Liver (tissue), 9 donors: Measurements from ENCODE around the gene SHB. TPM values are rescaled to one million over a fixed set of nuclear protein-coding genes. Genes with fewer than 3 reads are reported as not detected.

Source experiments
- DNase-seq: peaks from one replicate; pipeline ENCODE4 v3.0.0-alpha.2; 2017; ENCODE audit warnings: low spot score
- H3K27ac ChIP-seq, 2 donors: one replicate each; pipeline ENCODE4 v1.7.0; 2013; ENCODE audit warnings: inconsistent platforms in 2 of 2, low read length in 2 of 2, control low read depth in 1 of 2, low read depth in 1 of 2, mild to moderate bottlenecking in 1 of 2
- H3K27me3 ChIP-seq, 4 donors: one replicate each; pipeline versions ENCODE4 v1.6.1 to v1.7.0; 2013; ENCODE audit warnings: low read length in 3 of 4, inconsistent platforms in 1 of 4, mild to moderate bottlenecking in 1 of 4, moderate library complexity in 1 of 4; ENCODE audit not compliant: control insufficient read depth in 4 of 4, insufficient read depth in 4 of 4
- H3K36me3 ChIP-seq, 4 donors: one replicate each; pipeline versions ENCODE4 v1.6.1 to v1.7.0; 2013; ENCODE audit warnings: low read length in 3 of 4, mild to moderate bottlenecking in 3 of 4, low read depth in 1 of 4, moderate library complexity in 1 of 4; ENCODE audit not compliant: control insufficient read depth in 4 of 4, insufficient read depth in 3 of 4
- H3K4me1 ChIP-seq, 4 donors: one replicate each; pipeline versions ENCODE4 v1.6.1 to v1.7.0; 2013; ENCODE audit warnings: low read length in 3 of 4, mild to moderate bottlenecking in 3 of 4, moderate library complexity in 1 of 4; ENCODE audit not compliant: control insufficient read depth in 4 of 4, insufficient read depth in 4 of 4
- H3K4me3 ChIP-seq, 3 donors: one replicate each; pipeline versions ENCODE4 v1.6.1 to v1.7.0; 2013; ENCODE audit warnings: low read length in 3 of 3, control low read depth in 1 of 3, low read depth in 1 of 3, mild to moderate bottlenecking in 1 of 3
- H3K9ac ChIP-seq, 2 donors: one replicate each; pipeline ENCODE4 v1.7.0; 2013; ENCODE audit warnings: low read length in 2 of 2, mild to moderate bottlenecking in 2 of 2, moderate library complexity in 2 of 2, control low read depth in 1 of 2, low read depth in 1 of 2
- H3K9me3 ChIP-seq, 4 donors: one replicate each; pipeline versions ENCODE4 v1.6.1 to v1.7.0; 2013; ENCODE audit warnings: low read length in 3 of 4; ENCODE audit not compliant: control insufficient read depth in 4 of 4
- EGR1 ChIP-seq, 2 donors: IDR thresholded peaks; 2 replicates each; pipeline ENCODE4 v1.6.1; 2016 to 2018; ENCODE audit warnings: antibody characterized with exemption in 2 of 2, low read depth in 2 of 2
- FOXA1 ChIP-seq: IDR thresholded peaks from 2 replicates; pipeline ENCODE4 v1.6.1; 2016; ENCODE audit warnings: antibody characterized with exemption
- FOXA2 ChIP-seq: IDR thresholded peaks from 2 replicates; pipeline ENCODE4 v1.6.1; 2016; ENCODE audit warnings: antibody characterized with exemption
- HNF4A ChIP-seq, 2 donors: conservative IDR thresholded peaks; 2 replicates each; pipeline ENCODE4 v1.6.1; 2016; ENCODE audit warnings: antibody characterized with exemption in 2 of 2, mild to moderate bottlenecking in 2 of 2
- RAD21 ChIP-seq, 2 donors: IDR thresholded peaks; 2 replicates each; pipeline ENCODE4 v1.6.1; 2016; ENCODE audit warnings: antibody characterized with exemption in 2 of 2, mild to moderate bottlenecking in 2 of 2
- RXRA ChIP-seq, 2 donors: IDR thresholded peaks; 2 replicates each; pipeline ENCODE4 v1.6.1; 2017 to 2018; ENCODE audit warnings: antibody characterized with exemption in 2 of 2, mild to moderate bottlenecking in 1 of 2
- SP1 ChIP-seq: IDR thresholded peaks from 2 replicates; pipeline ENCODE4 v1.6.1; 2018; ENCODE audit warnings: antibody characterized with exemption, mild to moderate bottlenecking
- TAF1 ChIP-seq: conservative IDR thresholded peaks from 2 replicates; pipeline ENCODE4 v1.6.1; 2016; ENCODE audit warnings: antibody characterized with exemption, mild to moderate bottlenecking
- WGBS: extraction: QIAGEN DNeasy Blood & Tissue Kit; methylation state at CpG from one replicate; pipeline ENCODE4 v1.1.7; 2013; 5-methylcytosine and 5-hydroxymethylcytosine counted together
- polyA plus RNA-seq, 2 donors: library from polyadenylated mRNA; stranded (reverse) in 1 of 2; unstranded in 1 of 2; fragments of 200-250 nt in 1 of 2; fragments of >200 nt in 1 of 2; fragmentation: Nextera tagmentation in 1 of 2; extraction: Ambion mirVana in 1 of 2; gene quantifications; one replicate each; pipeline versions ENCODE4 v1.2.1 to v1.2.3, GENCODE V29; 2013 to 2015
- total RNA-seq, 2 donors: library from RNA; depleted of rRNA; stranded (reverse); fragments of >200 nt; gene quantifications; one replicate each; pipeline ENCODE4 v1.2.3, GENCODE V29; 2014
- TF ChIP-seq, protein P1 (sequence below): IDR thresholded peaks from 2 replicates; pipeline ENCODE4 v1.6.1; 2016; ENCODE audit warnings: antibody characterized with exemption, mild to moderate bottlenecking
- TF ChIP-seq, protein P2 (sequence below): IDR thresholded peaks from 2 replicates; pipeline ENCODE4 v1.6.1; 2016; ENCODE audit warnings: antibody characterized with exemption
- TF ChIP-seq, protein P3 (sequence below): fragments of 150-350 bp; IDR thresholded peaks from 2 replicates; pipeline ENCODE4 v1.5.1; 2017; ENCODE audit warnings: improper control_type of control experiment, low read depth, low read length; ENCODE audit not compliant: missing input control
- TF ChIP-seq, protein P4 (sequence below): IDR thresholded peaks from 2 replicates; pipeline ENCODE4 v1.6.1; 2016; ENCODE audit warnings: antibody characterized with exemption
- donor health status: healthy.
- donor health status: healthy.
- donor health status: healthy.
- donor health status: healthy.
- donor health status: healthy.

Gene SHB
- total and polyA plus RNA-seq, 4 donors, result 3.4 to 17.3 (median 7.0) TPM

DNA sequence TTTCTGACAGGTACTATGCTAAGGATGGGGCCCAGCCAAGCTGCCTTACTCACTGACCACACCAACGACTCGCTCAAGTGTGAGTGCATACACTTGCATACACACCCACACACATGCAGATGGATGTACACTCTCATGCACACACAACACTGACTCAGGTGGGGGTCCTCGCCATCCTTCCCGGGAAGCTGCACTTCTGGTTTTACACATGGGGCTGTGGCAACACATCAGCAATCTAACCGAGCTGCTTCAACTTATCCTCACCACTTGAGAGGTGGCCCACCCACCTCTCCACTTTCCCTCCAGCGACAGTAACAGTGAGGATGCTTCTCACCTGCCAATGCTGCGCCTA lies 97.9 kb downstream of the SHB start (continued):
- TF ChIP-seq, protein P1, sequence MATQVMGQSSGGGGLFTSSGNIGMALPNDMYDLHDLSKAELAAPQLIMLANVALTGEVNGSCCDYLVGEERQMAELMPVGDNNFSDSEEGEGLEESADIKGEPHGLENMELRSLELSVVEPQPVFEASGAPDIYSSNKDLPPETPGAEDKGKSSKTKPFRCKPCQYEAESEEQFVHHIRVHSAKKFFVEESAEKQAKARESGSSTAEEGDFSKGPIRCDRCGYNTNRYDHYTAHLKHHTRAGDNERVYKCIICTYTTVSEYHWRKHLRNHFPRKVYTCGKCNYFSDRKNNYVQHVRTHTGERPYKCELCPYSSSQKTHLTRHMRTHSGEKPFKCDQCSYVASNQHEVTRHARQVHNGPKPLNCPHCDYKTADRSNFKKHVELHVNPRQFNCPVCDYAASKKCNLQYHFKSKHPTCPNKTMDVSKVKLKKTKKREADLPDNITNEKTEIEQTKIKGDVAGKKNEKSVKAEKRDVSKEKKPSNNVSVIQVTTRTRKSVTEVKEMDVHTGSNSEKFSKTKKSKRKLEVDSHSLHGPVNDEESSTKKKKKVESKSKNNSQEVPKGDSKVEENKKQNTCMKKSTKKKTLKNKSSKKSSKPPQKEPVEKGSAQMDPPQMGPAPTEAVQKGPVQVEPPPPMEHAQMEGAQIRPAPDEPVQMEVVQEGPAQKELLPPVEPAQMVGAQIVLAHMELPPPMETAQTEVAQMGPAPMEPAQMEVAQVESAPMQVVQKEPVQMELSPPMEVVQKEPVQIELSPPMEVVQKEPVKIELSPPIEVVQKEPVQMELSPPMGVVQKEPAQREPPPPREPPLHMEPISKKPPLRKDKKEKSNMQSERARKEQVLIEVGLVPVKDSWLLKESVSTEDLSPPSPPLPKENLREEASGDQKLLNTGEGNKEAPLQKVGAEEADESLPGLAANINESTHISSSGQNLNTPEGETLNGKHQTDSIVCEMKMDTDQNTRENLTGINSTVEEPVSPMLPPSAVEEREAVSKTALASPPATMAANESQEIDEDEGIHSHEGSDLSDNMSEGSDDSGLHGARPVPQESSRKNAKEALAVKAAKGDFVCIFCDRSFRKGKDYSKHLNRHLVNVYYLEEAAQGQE, result no peak
- TF ChIP-seq, protein P2, sequence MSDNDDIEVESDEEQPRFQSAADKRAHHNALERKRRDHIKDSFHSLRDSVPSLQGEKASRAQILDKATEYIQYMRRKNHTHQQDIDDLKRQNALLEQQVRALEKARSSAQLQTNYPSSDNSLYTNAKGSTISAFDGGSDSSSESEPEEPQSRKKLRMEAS, result no peak
- no peak for TF ChIP-seq HNF4A (conservative IDR thresholded peaks at IDR 0.05)

DNA sequence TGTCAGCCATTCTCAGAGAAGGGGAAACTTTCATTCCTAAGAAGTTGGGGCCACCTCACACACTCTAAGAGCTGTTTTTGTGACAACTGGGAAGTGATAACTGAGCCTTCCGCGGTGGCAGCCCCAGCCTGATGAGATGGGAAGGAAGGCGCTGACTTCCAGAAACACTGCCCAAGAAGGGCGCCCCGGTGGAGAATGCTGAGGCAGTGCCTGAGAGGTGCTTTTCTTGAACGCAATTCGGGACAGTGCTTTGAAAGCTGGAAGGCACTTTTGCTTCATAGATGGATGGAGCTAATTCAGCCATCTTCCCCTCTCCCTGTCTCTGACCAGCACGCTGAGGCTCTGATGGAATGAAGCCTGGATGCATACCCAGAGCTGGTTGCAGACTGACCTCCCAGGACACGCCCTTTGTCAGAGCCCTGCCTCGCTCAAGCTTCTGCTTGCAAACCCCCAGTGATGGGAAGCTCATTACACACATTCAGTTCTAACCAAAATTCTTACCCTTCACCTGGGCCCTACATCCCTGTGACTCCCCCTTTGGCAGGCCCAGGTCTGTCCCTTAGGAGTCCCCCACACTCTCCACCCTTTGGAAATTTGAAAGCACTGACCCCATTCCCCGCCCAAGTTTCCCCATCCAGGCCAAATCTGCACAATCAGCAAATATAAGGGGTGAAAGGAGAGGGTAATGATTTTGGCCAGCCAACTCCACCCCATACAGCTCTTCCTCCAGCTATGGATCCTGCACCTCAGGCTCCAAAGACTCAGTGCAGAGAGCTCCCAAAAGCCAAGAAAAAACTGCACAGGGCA lies 98.5 kb downstream of the SHB start:
- no peak for TF ChIP-seq RAD21 (IDR thresholded peaks at IDR 0.05)
- TF ChIP-seq SP1, result no peak
- TF ChIP-seq, protein P3, sequence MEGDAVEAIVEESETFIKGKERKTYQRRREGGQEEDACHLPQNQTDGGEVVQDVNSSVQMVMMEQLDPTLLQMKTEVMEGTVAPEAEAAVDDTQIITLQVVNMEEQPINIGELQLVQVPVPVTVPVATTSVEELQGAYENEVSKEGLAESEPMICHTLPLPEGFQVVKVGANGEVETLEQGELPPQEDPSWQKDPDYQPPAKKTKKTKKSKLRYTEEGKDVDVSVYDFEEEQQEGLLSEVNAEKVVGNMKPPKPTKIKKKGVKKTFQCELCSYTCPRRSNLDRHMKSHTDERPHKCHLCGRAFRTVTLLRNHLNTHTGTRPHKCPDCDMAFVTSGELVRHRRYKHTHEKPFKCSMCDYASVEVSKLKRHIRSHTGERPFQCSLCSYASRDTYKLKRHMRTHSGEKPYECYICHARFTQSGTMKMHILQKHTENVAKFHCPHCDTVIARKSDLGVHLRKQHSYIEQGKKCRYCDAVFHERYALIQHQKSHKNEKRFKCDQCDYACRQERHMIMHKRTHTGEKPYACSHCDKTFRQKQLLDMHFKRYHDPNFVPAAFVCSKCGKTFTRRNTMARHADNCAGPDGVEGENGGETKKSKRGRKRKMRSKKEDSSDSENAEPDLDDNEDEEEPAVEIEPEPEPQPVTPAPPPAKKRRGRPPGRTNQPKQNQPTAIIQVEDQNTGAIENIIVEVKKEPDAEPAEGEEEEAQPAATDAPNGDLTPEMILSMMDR, result no peak
- H3K27me3 ChIP-seq, result no peaks in the 10 kb centered on the region
- no peak overlapping the region for H3K27ac ChIP-seq
- peaks cover 3 to 30% (median 20%) of the 10 kb centered on the region in 4 donors for H3K36me3 ChIP-seq
- no peak overlapping the region for H3K9ac ChIP-seq
- DNase-seq, result no peak
- WGBS, result 86% methylated on average over 11 of the region's 11 CpGs
- peaks cover 11 to 50% (median 26%) of the 10 kb centered on the region in 4 donors for H3K4me1 ChIP-seq
- H3K4me3 ChIP-seq, result no peak overlapping the region
- no peaks in the 10 kb centered on the region for H3K9me3 ChIP-seq

DNA sequence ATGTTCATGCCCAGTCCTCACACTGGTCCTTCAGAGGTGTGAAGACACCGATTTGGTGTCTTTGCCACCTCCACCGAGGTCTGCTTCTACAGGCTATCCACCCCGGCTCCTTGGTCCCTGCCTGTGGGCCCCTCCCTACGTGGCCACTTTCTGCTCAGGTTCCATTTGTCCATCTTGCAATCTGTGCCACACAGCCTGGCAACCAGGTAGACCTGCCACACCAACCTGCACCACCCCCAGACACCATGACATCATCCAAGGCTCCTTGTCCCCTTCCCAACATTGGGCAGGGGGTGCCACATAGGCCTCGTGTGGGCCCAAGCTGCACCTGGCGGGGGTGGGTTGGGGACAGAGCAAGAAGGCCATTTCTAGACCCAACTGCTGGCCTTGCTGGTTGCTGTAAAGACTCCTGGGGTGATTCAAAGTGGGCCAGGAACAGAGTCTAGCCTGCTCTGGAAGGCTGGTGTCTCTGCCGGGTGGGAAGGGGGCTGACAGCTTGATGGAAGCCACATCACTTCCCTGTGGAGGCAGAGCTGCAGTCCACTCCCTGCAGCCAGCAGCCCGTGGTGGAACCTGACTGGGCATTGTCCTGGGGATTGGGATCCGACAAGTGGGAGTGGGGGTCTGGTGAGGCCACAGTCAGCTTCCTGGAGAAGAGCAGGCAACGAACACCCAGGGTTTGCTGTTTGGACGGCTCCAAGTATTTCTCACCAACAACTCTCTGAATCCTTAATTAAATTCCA lies 99.3 kb downstream of the SHB start:
- Histone ChIP-seq H3K27ac (no peak overlapping the region), H3K4me3 (no peak overlapping the region), H3K27me3 (no peaks in the 10 kb centered on the region), H3K36me3 (peaks cover 3 to 25% (median 20%) of the 10 kb centered on the region in 4 donors), H3K4me1 (peaks cover 11 to 50% (median 26%) of the 10 kb centered on the region in 4 donors), H3K9ac (no peak overlapping the region), H3K9me3 (no peaks in the 10 kb centered on the region)
- no peak for DNase-seq
- 84% methylated on average over 11 of the region's 11 CpGs for WGBS
- TF ChIP-seq RXRA (IDR thresholded peaks at IDR 0.05) (no peak), EGR1 (IDR thresholded peaks at IDR 0.05; ENCODE audit: low read depth in 2 of 2) (no peak), HNF4A (conservative IDR thresholded peaks at IDR 0.05) (no peak), FOXA1 (no peak), FOXA2 (no peak), TAF1 (no peak), SP1 (no peak)
- TF ChIP-seq, protein P4, sequence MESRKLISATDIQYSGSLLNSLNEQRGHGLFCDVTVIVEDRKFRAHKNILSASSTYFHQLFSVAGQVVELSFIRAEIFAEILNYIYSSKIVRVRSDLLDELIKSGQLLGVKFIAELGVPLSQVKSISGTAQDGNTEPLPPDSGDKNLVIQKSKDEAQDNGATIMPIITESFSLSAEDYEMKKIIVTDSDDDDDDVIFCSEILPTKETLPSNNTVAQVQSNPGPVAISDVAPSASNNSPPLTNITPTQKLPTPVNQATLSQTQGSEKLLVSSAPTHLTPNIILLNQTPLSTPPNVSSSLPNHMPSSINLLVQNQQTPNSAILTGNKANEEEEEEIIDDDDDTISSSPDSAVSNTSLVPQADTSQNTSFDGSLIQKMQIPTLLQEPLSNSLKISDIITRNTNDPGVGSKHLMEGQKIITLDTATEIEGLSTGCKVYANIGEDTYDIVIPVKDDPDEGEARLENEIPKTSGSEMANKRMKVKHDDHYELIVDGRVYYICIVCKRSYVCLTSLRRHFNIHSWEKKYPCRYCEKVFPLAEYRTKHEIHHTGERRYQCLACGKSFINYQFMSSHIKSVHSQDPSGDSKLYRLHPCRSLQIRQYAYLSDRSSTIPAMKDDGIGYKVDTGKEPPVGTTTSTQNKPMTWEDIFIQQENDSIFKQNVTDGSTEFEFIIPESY, result no peak
- TF ChIP-seq, protein P1, result no peak
